Measurements from ENCODE around the gene ITPR1. TPM values are rescaled to one million over a fixed set of nuclear protein-coding genes. Genes with fewer than 3 reads are reported as not detected.

ITPR1 gene
- total and polyA plus RNA-seq, 4 donors: 3.7 to 39.4 (median 8.2) TPM

DNA sequence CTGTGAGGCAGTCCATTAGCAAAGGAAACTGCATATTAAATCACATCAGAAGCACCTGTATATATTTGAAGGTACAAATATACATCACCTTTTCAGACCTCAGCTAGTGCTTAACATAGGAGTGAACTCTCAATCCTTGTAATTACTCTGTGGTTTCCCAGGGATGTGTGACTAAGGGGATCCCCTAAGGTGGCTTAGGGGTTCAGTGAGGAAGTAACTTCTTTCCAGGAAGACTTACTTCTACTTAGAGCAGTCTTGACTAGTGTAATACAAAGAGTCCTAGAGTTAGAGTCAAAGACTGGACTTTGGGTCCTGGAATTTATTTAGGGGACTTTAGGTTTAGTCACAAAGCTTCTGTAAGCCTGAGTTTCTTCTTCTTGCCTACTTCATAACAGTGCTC is 17.3 kb upstream of the ITPR1 start:
- Histone ChIP-seq H3K36me3 (ENCODE audit: control insufficient read depth in 4 of 4, insufficient read depth in 3 of 4, low read depth in 1 of 4, low read length in 3 of 4) (no peaks in the 10 kb centered on the region), H3K4me1 (ENCODE audit: control insufficient read depth in 4 of 4, insufficient read depth in 4 of 4, low read length in 3 of 4) (peaks cover 0 to 3% (median under 1%) of the 10 kb centered on the region in 4 donors), H3K4me3 (ENCODE audit: low read depth in 1 of 3, low read length in 3 of 3) (no peak overlapping the region), H3K9me3 (ENCODE audit: control insufficient read depth in 4 of 4, low read length in 3 of 4) (no peaks in the 10 kb centered on the region), H3K27ac (ENCODE audit: low read depth in 1 of 2, low read length in 2 of 2) (no peak overlapping the region), H3K9ac (ENCODE audit: low read depth in 1 of 2, low read length in 2 of 2) (no peak overlapping the region), H3K27me3 (ENCODE audit: control insufficient read depth in 4 of 4, insufficient read depth in 4 of 4, low read length in 3 of 4) (no peaks in the 10 kb centered on the region)
- TF ChIP-seq HNF4G (IDR thresholded peaks at IDR 0.05) (no peak), EGR1 (IDR thresholded peaks at IDR 0.05; ENCODE audit: low read depth in 2 of 2) (no peak), RAD21 (IDR thresholded peaks at IDR 0.05) (no peak), FOXA2 (IDR thresholded peaks at IDR 0.05) (no peak), SP1 (IDR thresholded peaks at IDR 0.05) (no peak), YY1 (IDR thresholded peaks at IDR 0.05) (no peak), HNF4A (conservative IDR thresholded peaks at IDR 0.05) (no peak), REST (IDR thresholded peaks at IDR 0.05) (no peak), JUND (IDR thresholded peaks at IDR 0.05) (no peak)
- TF ChIP-seq, protein P1, sequence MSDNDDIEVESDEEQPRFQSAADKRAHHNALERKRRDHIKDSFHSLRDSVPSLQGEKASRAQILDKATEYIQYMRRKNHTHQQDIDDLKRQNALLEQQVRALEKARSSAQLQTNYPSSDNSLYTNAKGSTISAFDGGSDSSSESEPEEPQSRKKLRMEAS (IDR thresholded peaks at IDR 0.05): no peak
- DNase-seq (ENCODE audit: low spot score): no peak

GRCh38 chr3:4476496-4476895 is 16.7 kb upstream of the ITPR1 start:
- no peak for TF ChIP-seq HNF4A (conservative IDR thresholded peaks at IDR 0.05)
- no peak for TF ChIP-seq YY1 (IDR thresholded peaks at IDR 0.05)
- no peak for TF ChIP-seq SP1 (IDR thresholded peaks at IDR 0.05)
- TF ChIP-seq JUND (IDR thresholded peaks at IDR 0.05): no peak
- TF ChIP-seq, protein P1 (IDR thresholded peaks at IDR 0.05): no peak
- TF ChIP-seq ATF3 (IDR thresholded peaks at IDR 0.05): no peak
- no peak for TF ChIP-seq CTCF (IDR thresholded peaks at IDR 0.05; ENCODE audit: low read depth, low read length, missing input control)
- TF ChIP-seq EGR1 (IDR thresholded peaks at IDR 0.05; ENCODE audit: low read depth in 2 of 2): no peak
- TF ChIP-seq REST (IDR thresholded peaks at IDR 0.05): no peak
- TF ChIP-seq RXRA (IDR thresholded peaks at IDR 0.05): no peak
- no peak for TF ChIP-seq RAD21 (IDR thresholded peaks at IDR 0.05)
- TF ChIP-seq FOXA2 (IDR thresholded peaks at IDR 0.05): no peak
- TF ChIP-seq NR2F2 (IDR thresholded peaks at IDR 0.05): no peak
- no peak for TF ChIP-seq FOXA1 (IDR thresholded peaks at IDR 0.05)
- DNase-seq (ENCODE audit: low spot score): no peak
- Histone ChIP-seq H3K4me1 (ENCODE audit: control insufficient read depth in 4 of 4, insufficient read depth in 4 of 4, low read length in 3 of 4) (peaks cover 0 to 3% (median under 1%) of the 10 kb centered on the region in 4 donors), H3K27me3 (ENCODE audit: control insufficient read depth in 4 of 4, insufficient read depth in 4 of 4, low read length in 3 of 4) (no peaks in the 10 kb centered on the region), H3K36me3 (ENCODE audit: control insufficient read depth in 4 of 4, insufficient read depth in 3 of 4, low read depth in 1 of 4, low read length in 3 of 4) (no peaks in the 10 kb centered on the region), H3K9ac (ENCODE audit: low read depth in 1 of 2, low read length in 2 of 2) (no peak overlapping the region), H3K27ac (ENCODE audit: low read depth in 1 of 2, low read length in 2 of 2) (no peak overlapping the region), H3K4me3 (ENCODE audit: low read depth in 1 of 3, low read length in 3 of 3) (no peak overlapping the region), H3K9me3 (ENCODE audit: control insufficient read depth in 4 of 4, low read length in 3 of 4) (no peaks in the 10 kb centered on the region)
- 35% methylated on average over 1 of the region's 1 CpG for WGBS
